Measurements from ENCODE around the gene EIF4B. TPM values are rescaled to one million over a fixed set of nuclear protein-coding genes. Genes with fewer than 3 reads are reported as not detected.
A peak's percentile ranks its signal among the peaks of the same experiment; 100 is the strongest.

EIF4B gene
- total RNA-seq, 1 experiment from 2014 or later: 351 TPM

DNA sequence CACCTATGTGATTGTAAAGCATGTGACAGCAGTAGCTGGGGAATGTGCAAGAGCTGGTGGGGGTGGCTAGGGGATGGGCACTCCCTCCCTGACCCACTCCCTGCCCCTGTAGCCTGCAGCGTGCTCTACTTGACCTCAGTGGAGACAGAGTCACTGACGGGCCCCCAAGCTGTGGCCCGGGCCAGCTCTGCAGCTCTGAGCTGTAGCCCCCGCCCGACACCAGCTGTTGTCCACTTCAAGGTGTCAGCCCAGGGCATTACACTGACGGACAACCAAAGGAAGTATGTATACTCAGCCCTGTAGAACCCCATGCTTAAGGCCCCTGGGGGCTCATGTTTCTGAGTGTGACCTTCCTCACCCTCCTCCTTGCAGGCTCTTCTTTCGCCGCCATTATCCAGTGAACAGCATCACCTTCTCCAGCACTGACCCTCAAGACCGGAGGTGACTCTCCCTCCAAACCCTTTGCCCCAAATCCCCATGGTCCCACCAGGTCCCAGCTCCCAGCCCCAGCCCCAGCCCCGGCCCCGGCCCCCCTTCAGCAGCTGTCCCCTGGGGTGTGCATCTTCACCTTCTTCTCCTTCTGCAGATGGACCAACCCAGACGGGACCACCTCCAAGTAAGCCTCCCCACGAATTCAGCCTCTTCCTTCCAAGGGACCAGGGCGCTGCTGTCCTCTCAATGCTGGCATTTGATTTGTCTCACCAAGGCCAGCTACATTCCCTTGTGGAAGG, 56.9 kb downstream of the EIF4B start:
- no TSS peak for BruUV-seq (replicated peaks)
- H3K27ac ChIP-seq (ENCODE audit: low read length): no peak overlapping the region
- H3K36me3 ChIP-seq (ENCODE audit: control insufficient read depth, insufficient read depth, low read length): no peaks in the 10 kb centered on the region; the same call in 1 of the 2 replicates
- H3K4me3 ChIP-seq (ENCODE audit: low read depth in 2 of 2, low read length in 2 of 2): no peak overlapping the region
- DNase-seq (ENCODE audit: low read depth, low spot score): no peak
- intact Hi-C loops (cut with micrococcal nuclease; ENCODE audit: unreplicated experiment): loop anchor here (10.0 kb wide), 1 partner anchor 92 kb away; no protein-coding TSS in a partner anchor
- POLR2A ChIA-PET: no interaction called here
- no peaks in the 10 kb centered on the region for H3K27me3 ChIP-seq (ENCODE audit: control insufficient read depth, insufficient read depth, low read length)
- H3K4me1 ChIP-seq (ENCODE audit: control insufficient read depth, insufficient read depth, low read length): peaks cover 13% of the 10 kb centered on the region
- CTCF ChIA-PET: no interaction called here
- ATAC-seq: no peak
- H3K9me3 ChIP-seq (ENCODE audit: control insufficient read depth, insufficient read depth, low read depth, low read length): no peaks in the 10 kb centered on the region
- TF ChIP-seq, protein P1, sequence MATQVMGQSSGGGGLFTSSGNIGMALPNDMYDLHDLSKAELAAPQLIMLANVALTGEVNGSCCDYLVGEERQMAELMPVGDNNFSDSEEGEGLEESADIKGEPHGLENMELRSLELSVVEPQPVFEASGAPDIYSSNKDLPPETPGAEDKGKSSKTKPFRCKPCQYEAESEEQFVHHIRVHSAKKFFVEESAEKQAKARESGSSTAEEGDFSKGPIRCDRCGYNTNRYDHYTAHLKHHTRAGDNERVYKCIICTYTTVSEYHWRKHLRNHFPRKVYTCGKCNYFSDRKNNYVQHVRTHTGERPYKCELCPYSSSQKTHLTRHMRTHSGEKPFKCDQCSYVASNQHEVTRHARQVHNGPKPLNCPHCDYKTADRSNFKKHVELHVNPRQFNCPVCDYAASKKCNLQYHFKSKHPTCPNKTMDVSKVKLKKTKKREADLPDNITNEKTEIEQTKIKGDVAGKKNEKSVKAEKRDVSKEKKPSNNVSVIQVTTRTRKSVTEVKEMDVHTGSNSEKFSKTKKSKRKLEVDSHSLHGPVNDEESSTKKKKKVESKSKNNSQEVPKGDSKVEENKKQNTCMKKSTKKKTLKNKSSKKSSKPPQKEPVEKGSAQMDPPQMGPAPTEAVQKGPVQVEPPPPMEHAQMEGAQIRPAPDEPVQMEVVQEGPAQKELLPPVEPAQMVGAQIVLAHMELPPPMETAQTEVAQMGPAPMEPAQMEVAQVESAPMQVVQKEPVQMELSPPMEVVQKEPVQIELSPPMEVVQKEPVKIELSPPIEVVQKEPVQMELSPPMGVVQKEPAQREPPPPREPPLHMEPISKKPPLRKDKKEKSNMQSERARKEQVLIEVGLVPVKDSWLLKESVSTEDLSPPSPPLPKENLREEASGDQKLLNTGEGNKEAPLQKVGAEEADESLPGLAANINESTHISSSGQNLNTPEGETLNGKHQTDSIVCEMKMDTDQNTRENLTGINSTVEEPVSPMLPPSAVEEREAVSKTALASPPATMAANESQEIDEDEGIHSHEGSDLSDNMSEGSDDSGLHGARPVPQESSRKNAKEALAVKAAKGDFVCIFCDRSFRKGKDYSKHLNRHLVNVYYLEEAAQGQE (IDR thresholded peaks at IDR 0.05; ENCODE audit: insufficient read depth in 1 of 2, low read depth in 2 of 2, low read length in 1 of 2): no peak
- TF ChIP-seq, protein P2, sequence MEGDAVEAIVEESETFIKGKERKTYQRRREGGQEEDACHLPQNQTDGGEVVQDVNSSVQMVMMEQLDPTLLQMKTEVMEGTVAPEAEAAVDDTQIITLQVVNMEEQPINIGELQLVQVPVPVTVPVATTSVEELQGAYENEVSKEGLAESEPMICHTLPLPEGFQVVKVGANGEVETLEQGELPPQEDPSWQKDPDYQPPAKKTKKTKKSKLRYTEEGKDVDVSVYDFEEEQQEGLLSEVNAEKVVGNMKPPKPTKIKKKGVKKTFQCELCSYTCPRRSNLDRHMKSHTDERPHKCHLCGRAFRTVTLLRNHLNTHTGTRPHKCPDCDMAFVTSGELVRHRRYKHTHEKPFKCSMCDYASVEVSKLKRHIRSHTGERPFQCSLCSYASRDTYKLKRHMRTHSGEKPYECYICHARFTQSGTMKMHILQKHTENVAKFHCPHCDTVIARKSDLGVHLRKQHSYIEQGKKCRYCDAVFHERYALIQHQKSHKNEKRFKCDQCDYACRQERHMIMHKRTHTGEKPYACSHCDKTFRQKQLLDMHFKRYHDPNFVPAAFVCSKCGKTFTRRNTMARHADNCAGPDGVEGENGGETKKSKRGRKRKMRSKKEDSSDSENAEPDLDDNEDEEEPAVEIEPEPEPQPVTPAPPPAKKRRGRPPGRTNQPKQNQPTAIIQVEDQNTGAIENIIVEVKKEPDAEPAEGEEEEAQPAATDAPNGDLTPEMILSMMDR (IDR thresholded peaks at IDR 0.05): no peak
- TF ChIP-seq SIN3A (IDR thresholded peaks at IDR 0.05; ENCODE audit: borderline replicate concordance, insufficient read depth, low read depth, low read length) (no peak), TCF7L2 (IDR thresholded peaks at IDR 0.05; ENCODE audit: low read depth, low read length) (no peak), POLR2AphosphoS5 (IDR thresholded peaks at IDR 0.05; ENCODE audit: low read depth, low read length) (no peak)
- in situ Hi-C loops (cut with HindIII; ENCODE audit: low pct_unique_long_range_greater_than_20kb, low sequenced_read_pairs): no loop called here

DNA sequence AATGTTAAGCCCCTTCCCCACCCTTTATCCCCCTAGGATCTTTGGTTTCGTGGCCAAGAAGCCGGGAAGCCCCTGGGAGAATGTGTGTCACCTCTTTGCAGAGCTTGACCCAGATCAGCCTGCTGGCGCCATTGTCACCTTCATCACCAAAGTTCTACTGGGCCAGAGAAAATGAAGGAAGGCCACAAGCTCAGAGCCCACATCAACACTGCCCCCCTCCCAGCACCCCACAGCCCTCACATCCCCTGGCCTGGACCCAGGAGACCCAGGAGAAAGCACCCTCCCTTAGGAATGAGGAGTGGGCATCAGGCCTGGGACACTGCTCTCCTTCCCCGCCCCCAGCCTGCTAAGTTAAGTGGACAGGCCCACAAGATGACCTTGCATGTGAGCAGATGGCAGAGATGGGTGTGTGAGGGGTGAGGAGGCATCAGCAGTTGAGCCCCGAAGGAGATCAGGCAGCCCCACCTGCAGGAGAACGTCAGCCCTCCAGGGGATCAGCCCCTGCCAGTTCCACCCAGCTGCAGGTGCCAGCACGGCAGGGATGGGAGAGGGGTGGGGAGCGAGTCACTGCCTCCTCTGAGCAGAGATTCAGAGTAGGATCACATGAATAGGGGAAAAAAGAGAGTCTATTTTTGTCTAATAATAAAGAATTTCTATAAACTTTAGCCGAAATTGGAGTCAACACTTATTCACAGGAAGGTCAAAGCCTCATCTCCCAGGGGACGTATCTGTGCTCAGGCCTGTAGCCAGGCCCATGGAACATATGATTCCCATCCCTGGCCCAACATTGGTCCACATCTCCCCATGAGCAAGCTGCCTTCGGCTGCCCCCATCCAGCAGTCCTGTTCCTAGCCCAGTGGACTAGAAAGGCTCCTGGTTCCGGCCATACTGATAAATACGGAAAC, 57.7 kb downstream of the EIF4B start:
- in situ Hi-C loops (cut with HindIII; ENCODE audit: low pct_unique_long_range_greater_than_20kb, low sequenced_read_pairs) (no loop called here), intact Hi-C loops (cut with micrococcal nuclease; ENCODE audit: unreplicated experiment) (loop anchor here (10.0 kb wide), 1 partner anchor 91 kb away; no protein-coding TSS in a partner anchor)
- ChIA-PET CTCF (no interaction called here), POLR2A (no interaction called here)
- DNase-seq (ENCODE audit: low read depth, low spot score) (no peak), ATAC-seq (no peak)
- Histone ChIP-seq H3K4me1 (ENCODE audit: control insufficient read depth, insufficient read depth, low read length) (peaks cover 13% of the 10 kb centered on the region), H3K4me3 (ENCODE audit: low read depth in 2 of 2, low read length in 2 of 2) (no peak overlapping the region), H3K27me3 (ENCODE audit: control insufficient read depth, insufficient read depth, low read length) (no peaks in the 10 kb centered on the region), H3K36me3 (ENCODE audit: control insufficient read depth, insufficient read depth, low read length) (no peaks in the 10 kb centered on the region; the same call in 1 of the 2 replicates), H3K27ac (ENCODE audit: low read length) (no peak overlapping the region), H3K9me3 (ENCODE audit: control insufficient read depth, insufficient read depth, low read depth, low read length) (no peaks in the 10 kb centered on the region)
- BruUV-seq (replicated peaks): TSS peak; percentile 86
- TF ChIP-seq SIN3A (IDR thresholded peaks at IDR 0.05; ENCODE audit: borderline replicate concordance, insufficient read depth, low read depth, low read length) (no peak), POLR2AphosphoS5 (IDR thresholded peaks at IDR 0.05; ENCODE audit: low read depth, low read length) (no peak), TCF7L2 (IDR thresholded peaks at IDR 0.05; ENCODE audit: low read depth, low read length) (no peak)
- TF ChIP-seq, protein P1 (IDR thresholded peaks at IDR 0.05; ENCODE audit: insufficient read depth in 1 of 2, low read depth in 2 of 2, low read length in 1 of 2): no peak
- TF ChIP-seq, protein P2 (IDR thresholded peaks at IDR 0.05): no peak
